HCT116 (cell line): Measurements from ENCODE around the gene DDAH1. TPM values are rescaled to one million over a fixed set of nuclear protein-coding genes. Genes with fewer than 3 reads are reported as not detected.

ENCODE experiments used
- ATAC-seq: fragments of 200-7000 bp; cut with Tn5 transposase; 2 replicates; pipeline ENCODE4 v1.9.1; 2020; ENCODE audit warnings: mild to moderate bottlenecking, moderate library complexity
- BruUV-seq: library from RNA; stranded (reverse); fragments of 400-500 nt; replicated peaks from 2 replicates; lab custom pipeline; 2021; lab: Mats Ljungman, UMichigan
- CTCF ChIA-PET: fragments of 300-600 bp; sonication (Branson Sonifier 250); formaldehyde crosslinking; loops from one replicate; lab custom pipeline; 2021; ENCODE audit warnings: antibody characterized with exemption; lab: Charles Lee
- POLR2A ChIA-PET: fragments of 300-600, 350-600 bp; sonication (Branson Sonifier 250); formaldehyde crosslinking; loops from one replicate; lab custom pipeline; 2021; ENCODE audit warnings: antibody characterized with exemption; lab: Charles Lee
- RAD21 ChIA-PET, 2 experiments: fragments of 300-600 bp; sonication (Branson Sonifier 250); formaldehyde crosslinking; loops; one replicate each; lab custom pipeline; 2023; ENCODE audit warnings: low total read pairs in 2 of 2; ENCODE audit not compliant: uncharacterized antibody in 2 of 2, unreplicated experiment in 2 of 2, low non-redundant PET in 1 of 2; lab: Charles Lee
- DNase-seq: peaks from one replicate; pipeline ENCODE4 v3.0.0-alpha.2; 2010; ENCODE audit warnings: low read depth, low spot score
- H2AFZ ChIP-seq: fragments of 200-600 bp; shearing (Covaris generic), sonication (generic); 2 replicates; pipeline ENCODE4 v1.6.1; 2017; ENCODE audit warnings: low read depth, mixed run types, mixed read lengths, antibody characterized with exemption, low read length; ENCODE audit not compliant: poor library complexity, severe bottlenecking
- H3K27ac ChIP-seq: 2 replicates; pipeline ENCODE4 v1.5.1; 2012; ENCODE audit warnings: low read depth, low read length
- H3K27me3 ChIP-seq: fragments of 200-600 bp; sonication (generic); 2 replicates; pipeline ENCODE4 v1.6.1; 2016; ENCODE audit warnings: mixed run types, low read length, mixed read lengths; ENCODE audit not compliant: insufficient read depth
- H3K36me3 ChIP-seq, 2 experiments: fragments of 200-500 bp in 1 of 2; fragments of 200-600 bp in 1 of 2; sonication (Bioruptor generic) in 1 of 2; sonication (generic) in 1 of 2; 2 replicates each; pipeline versions ENCODE4 v1.5.1 to v1.6.1; 2014 to 2016; ENCODE audit warnings: low read length in 2 of 2, inconsistent platforms in 1 of 2, mixed read lengths in 1 of 2, mixed run types in 1 of 2; ENCODE audit not compliant: insufficient read depth in 2 of 2, control insufficient read depth in 1 of 2
- H3K4me1 ChIP-seq, 2 experiments: fragments of 200-600 bp in 1 of 2; sonication (generic) in 1 of 2; 2 replicates each; pipeline versions ENCODE4 v1.5.1 to v1.6.1; 2012 to 2017; ENCODE audit warnings: low read length in 2 of 2, inconsistent platforms in 1 of 2, mild to moderate bottlenecking in 1 of 2, mixed read lengths in 1 of 2, mixed run types in 1 of 2, moderate library complexity in 1 of 2; ENCODE audit not compliant: insufficient read depth in 2 of 2, control insufficient read depth in 1 of 2
- H3K4me2 ChIP-seq: fragments of 200-600 bp; sonication (generic); 2 replicates; pipeline ENCODE4 v1.6.1; 2017; ENCODE audit warnings: mixed run types, low read length, mixed read lengths
- H3K4me3 ChIP-seq, 2 experiments: fragments of 200-600 bp in 1 of 2; sonication (generic) in 1 of 2; replicated peaks in 1 of 2; 2 replicates each; pipeline ENCODE4 v1.5.1; 2011 to 2016; ENCODE audit warnings: low read length in 2 of 2, control low read depth in 1 of 2, low read depth in 1 of 2, mild to moderate bottlenecking in 1 of 2, mixed read lengths in 1 of 2, mixed run types in 1 of 2
- H3K79me2 ChIP-seq: fragments of 200-600 bp; sonication (generic); 2 replicates; pipeline ENCODE4 v1.6.1; 2017; ENCODE audit warnings: mild to moderate bottlenecking, mixed run types, low read length, moderate library complexity, mixed read lengths; ENCODE audit not compliant: insufficient read depth
- H3K9ac ChIP-seq: fragments of 200-600 bp; sonication (generic); 2 replicates; pipeline ENCODE4 v1.6.1; 2016; ENCODE audit warnings: low read length, mixed read lengths
- H3K9me2 ChIP-seq: fragments of 200-600 bp; sonication (generic), shearing (Covaris generic); 2 replicates; pipeline ENCODE4 v1.6.1; 2017; ENCODE audit warnings: mixed run types, mild to moderate bottlenecking, moderate library complexity; ENCODE audit not compliant: insufficient read depth
- H3K9me3 ChIP-seq, 2 experiments: fragments of 200-500 bp in 1 of 2; fragments of 200-600 bp in 1 of 2; sonication (Bioruptor generic) in 1 of 2; sonication (generic) in 1 of 2; 2 replicates each; pipeline ENCODE4 v1.6.1; 2014 to 2017; ENCODE audit warnings: low read length in 2 of 2, mixed read lengths in 2 of 2, inconsistent platforms in 1 of 2, low read depth in 1 of 2, mild to moderate bottlenecking in 1 of 2, mixed run types in 1 of 2, moderate library complexity in 1 of 2; ENCODE audit not compliant: control insufficient read depth in 1 of 2, insufficient read depth in 1 of 2
- H4K20me1 ChIP-seq: fragments of 200-600 bp; sonication (generic), shearing (Covaris generic); 2 replicates; pipeline ENCODE4 v1.6.1; 2017; ENCODE audit warnings: mixed run types, mild to moderate bottlenecking, moderate library complexity; ENCODE audit not compliant: insufficient read depth
- CEBPB ChIP-seq: IDR thresholded peaks from 2 replicates; pipeline ENCODE4 v1.6.1; 2012; ENCODE audit warnings: low read depth
- EGR1 ChIP-seq: IDR thresholded peaks from 2 replicates; pipeline ENCODE4 v1.6.1; 2012; ENCODE audit warnings: low read depth
- EZH2phosphoT487 ChIP-seq: fragments of 200-600 bp; IDR thresholded peaks from 2 replicates; pipeline ENCODE4 v1.6.1; 2018; ENCODE audit warnings: antibody characterized with exemption, borderline replicate concordance
- FOSL1 ChIP-seq: IDR thresholded peaks from 2 replicates; pipeline ENCODE4 v1.6.1; 2012; ENCODE audit warnings: low read depth
- RAD21 ChIP-seq: IDR thresholded peaks from 2 replicates; pipeline ENCODE4 v1.6.1; 2012; ENCODE audit warnings: low read depth, mild to moderate bottlenecking
- SIN3A ChIP-seq: IDR thresholded peaks from 2 replicates; pipeline ENCODE4 v1.6.1; 2012; ENCODE audit warnings: low read depth
- SRF ChIP-seq: IDR thresholded peaks from 2 replicates; pipeline ENCODE4 v1.6.1; 2012; ENCODE audit warnings: low read depth
- intact Hi-C: fragments of 100-400 bp; cut with micrococcal nuclease; formaldehyde crosslinking; loops from 2 replicates; pipeline ENCODE4 v1.10.0; 2022
- total RNA-seq: library from RNA; stranded (reverse); gene quantifications from one replicate; pipeline ENCODE4 v1.2.1, GENCODE V29; 2021; ENCODE audit not compliant: unreplicated experiment
- TF ChIP-seq, protein P1 (sequence below): IDR thresholded peaks from 2 replicates; pipeline ENCODE4 v1.6.1; 2012
- TF ChIP-seq, protein P2 (sequence below), 3 experiments: fragments of 200-600 bp in 1 of 3; sonication (generic) in 1 of 3; IDR thresholded peaks in 2 of 3; conservative IDR thresholded peaks in 1 of 3; 2 replicates each; pipeline ENCODE4 v1.5.1; 2012 to 2017; ENCODE audit warnings: low read depth in 2 of 3, low read length in 2 of 3, antibody characterized with exemption in 1 of 3, borderline replicate concordance in 1 of 3, control low read depth in 1 of 3, mild to moderate bottlenecking in 1 of 3, mixed read lengths in 1 of 3, mixed run types in 1 of 3, moderate library complexity in 1 of 3; ENCODE audit not compliant: insufficient read depth in 1 of 3

The DDAH1 gene
- total RNA-seq, 1 experiment from 2014 or later: 16.6 TPM

DNA sequence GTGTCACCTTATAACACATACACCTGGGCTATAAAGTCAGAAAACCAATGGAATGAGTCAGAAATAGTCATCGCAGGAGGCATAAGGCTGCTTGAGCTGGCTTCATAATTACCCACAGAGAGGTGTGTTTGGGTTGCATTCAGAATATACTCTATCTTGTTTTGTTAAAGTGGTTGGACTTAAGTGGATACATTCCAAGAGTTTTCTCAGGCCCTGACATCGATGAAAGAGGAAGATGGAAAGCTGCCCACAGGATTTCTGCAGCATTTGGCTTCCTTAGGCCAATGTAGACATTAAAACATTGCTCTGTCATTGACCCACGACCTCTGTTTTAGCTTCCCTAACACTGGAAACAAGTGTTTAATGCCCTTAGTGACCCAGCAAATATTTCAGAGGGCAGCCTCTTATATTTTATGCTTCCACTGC is 169.9 kb downstream of the DDAH1 start (continued):
- TF ChIP-seq CEBPB (0 out of 2 replicates have a peak, but pooled peaks have one; percentile 51), SIN3A (peak; percentile 53; the same call in 1 of the 2 replicates)
- TF ChIP-seq, all 23 proteins: peak for 7

DNA sequence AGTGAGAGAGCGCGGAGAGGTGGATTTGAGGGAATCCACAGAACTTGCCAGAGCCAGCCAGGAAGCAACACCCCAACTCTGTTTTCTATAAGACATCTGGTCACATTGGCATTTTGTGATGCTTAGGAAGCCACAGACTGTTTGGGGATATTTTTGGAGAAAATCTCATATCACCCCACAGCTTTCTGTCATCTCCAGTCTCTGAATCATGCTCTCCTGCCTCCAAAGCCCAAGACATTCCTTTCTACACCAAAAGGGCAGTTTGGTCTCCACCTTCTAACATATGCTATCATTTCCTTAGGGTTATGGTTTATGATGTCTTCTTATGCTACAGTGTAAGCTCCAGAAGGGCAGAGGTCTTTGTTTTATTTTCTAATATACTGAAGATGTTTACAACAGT is 174.1 kb downstream of the DDAH1 start:
- Histone ChIP-seq H3K9me3 (no peaks in the 10 kb centered on the region), H3K27ac (no peak overlapping the region), H3K36me3 (no peaks in the 10 kb centered on the region), H3K9ac (no peak overlapping the region), H4K20me1 (no peaks in the 10 kb centered on the region), H3K4me1 (peaks cover 18 to 65% of the 10 kb centered on the region in 2 experiments), H3K9me2 (no peaks in the 10 kb centered on the region), H2AFZ (no peak overlapping the region), H3K27me3 (no peaks in the 10 kb centered on the region; the same call in 1 of the 2 replicates), H3K4me2 (peak overlapping the region; percentile 61), H3K4me3 (no peak overlapping the region), H3K79me2 (no peaks in the 10 kb centered on the region)
- POLR2A ChIA-PET: no interaction called here
- ATAC-seq (no peak), DNase-seq (no peak)
- CTCF ChIA-PET: no interaction called here
- RAD21 ChIA-PET: interaction anchor here in 1 of 2 experiments (0.7 kb wide), 1 partner anchor 212 kb away, joined by 3 read pairs; no protein-coding TSS in a partner anchor
- no TSS peak for BruUV-seq
- intact Hi-C loops: no loop called here
- TF ChIP-seq RAD21 (no peak), EZH2phosphoT487 (no peak), EGR1 (no peak), FOSL1 (no peak)
- TF ChIP-seq, protein P1, sequence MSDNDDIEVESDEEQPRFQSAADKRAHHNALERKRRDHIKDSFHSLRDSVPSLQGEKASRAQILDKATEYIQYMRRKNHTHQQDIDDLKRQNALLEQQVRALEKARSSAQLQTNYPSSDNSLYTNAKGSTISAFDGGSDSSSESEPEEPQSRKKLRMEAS: no peak

DNA sequence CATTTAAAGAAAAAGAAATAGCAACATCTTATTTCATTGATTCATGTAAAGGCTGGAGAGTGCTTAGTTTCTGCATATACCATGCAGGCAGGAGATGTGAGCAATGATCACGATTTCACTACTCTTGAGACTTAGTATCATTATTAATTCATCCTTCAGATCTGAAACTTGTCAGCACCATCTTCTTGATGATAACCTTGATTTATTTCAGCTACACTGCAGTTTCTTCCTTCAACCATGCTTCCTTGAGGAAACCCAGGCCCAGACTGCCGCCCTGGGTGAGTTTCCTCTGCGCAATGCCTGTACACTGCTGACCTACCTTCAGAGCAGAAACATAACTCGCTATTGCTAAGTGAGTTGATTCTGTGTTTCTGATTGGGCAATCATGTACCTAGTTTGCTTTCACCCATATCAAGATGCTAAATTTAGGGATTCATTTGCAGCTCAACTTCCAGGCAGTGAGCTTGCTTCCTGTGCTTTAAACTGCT is 175.1 kb downstream of the DDAH1 start:
- Histone ChIP-seq H3K79me2 (no peaks in the 10 kb centered on the region), H3K27me3 (no peaks in the 10 kb centered on the region; the same call in 1 of the 2 replicates)
- intact Hi-C loops: no loop called here
- TF ChIP-seq SRF (0 out of 2 replicates have a peak, but pooled peaks have one; percentile 33), CEBPB (peak; percentile 4; the same call in 1 of the 2 replicates)
- TF ChIP-seq, protein P2, sequence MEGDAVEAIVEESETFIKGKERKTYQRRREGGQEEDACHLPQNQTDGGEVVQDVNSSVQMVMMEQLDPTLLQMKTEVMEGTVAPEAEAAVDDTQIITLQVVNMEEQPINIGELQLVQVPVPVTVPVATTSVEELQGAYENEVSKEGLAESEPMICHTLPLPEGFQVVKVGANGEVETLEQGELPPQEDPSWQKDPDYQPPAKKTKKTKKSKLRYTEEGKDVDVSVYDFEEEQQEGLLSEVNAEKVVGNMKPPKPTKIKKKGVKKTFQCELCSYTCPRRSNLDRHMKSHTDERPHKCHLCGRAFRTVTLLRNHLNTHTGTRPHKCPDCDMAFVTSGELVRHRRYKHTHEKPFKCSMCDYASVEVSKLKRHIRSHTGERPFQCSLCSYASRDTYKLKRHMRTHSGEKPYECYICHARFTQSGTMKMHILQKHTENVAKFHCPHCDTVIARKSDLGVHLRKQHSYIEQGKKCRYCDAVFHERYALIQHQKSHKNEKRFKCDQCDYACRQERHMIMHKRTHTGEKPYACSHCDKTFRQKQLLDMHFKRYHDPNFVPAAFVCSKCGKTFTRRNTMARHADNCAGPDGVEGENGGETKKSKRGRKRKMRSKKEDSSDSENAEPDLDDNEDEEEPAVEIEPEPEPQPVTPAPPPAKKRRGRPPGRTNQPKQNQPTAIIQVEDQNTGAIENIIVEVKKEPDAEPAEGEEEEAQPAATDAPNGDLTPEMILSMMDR (IDR thresholded peaks at IDR 0.05 in 2 of 3, conservative IDR thresholded peaks at IDR 0.05 in 1 of 3; ENCODE audit: borderline replicate concordance in 1 of 3, insufficient read depth in 1 of 3, low read depth in 2 of 3, low read length in 2 of 3): no peak
- TF ChIP-seq, all 23 proteins: peak for 2
- peak overlapping the region in 1 of 2 experiments; percentile 24; a peak in 1 of 4 replicates for H3K4me3 ChIP-seq
- H3K9me3 ChIP-seq: no peaks in the 10 kb centered on the region
- no peaks in the 10 kb centered on the region for H3K9me2 ChIP-seq
- no peaks in the 10 kb centered on the region for H4K20me1 ChIP-seq
- no peaks in the 10 kb centered on the region for H3K36me3 ChIP-seq
- peak overlapping the region; percentile 29; the same call in 1 of the 2 replicates for H3K27ac ChIP-seq
- no TSS peak for BruUV-seq
- H3K9ac ChIP-seq: peak overlapping the region; percentile 26; the same call in 1 of the 2 replicates
- POLR2A ChIA-PET: interaction anchor here (2.9 kb wide), 1 partner anchor 13 kb away, joined by 9 read pairs; the partner anchor contains the start of gene BCL10
- no peak overlapping the region for H2AFZ ChIP-seq
- ATAC-seq: peak; percentile 53
- RAD21 ChIA-PET: no interaction called here
- peaks cover 12 to 56% of the 10 kb centered on the region in 2 experiments for H3K4me1 ChIP-seq
- CTCF ChIA-PET: interaction anchor here (1.0 kb wide), 1 partner anchor 14 kb away, joined by 3 read pairs; the partner anchor contains the start of gene BCL10
- peak overlapping the region; percentile 61 for H3K4me2 ChIP-seq
- DNase-seq: no peak
